HepG2 (cell line): Measurements from ENCODE around the gene IFT80. TPM values are rescaled to one million over a fixed set of nuclear protein-coding genes. Genes with fewer than 3 reads are reported as not detected.
"Not testable (repeated sequence)": the region's sequence is repeated elsewhere in the genome, so short reads cannot be mapped to it uniquely, and the experiment has no call there.

ENCODE experiments used
- ATAC-seq: fragments of 200-7000 bp; cut with Tn5 transposase; 3 replicates; pipeline ENCODE4 v1.9.1; 2020; ENCODE audit warnings: mild to moderate bottlenecking, moderate library complexity
- BruUV-seq: library from RNA; stranded (reverse); fragments of 400-500 nt; replicated peaks from 2 replicates; lab custom pipeline; 2021; lab: Mats Ljungman, UMichigan
- CTCF ChIA-PET: fragments of 300-600 bp; formaldehyde crosslinking; extraction: SDS; loops from one replicate; lab custom pipeline; 2021; ENCODE audit warnings: low total read pairs, inconsistent platforms, low intra/inter-chr PET ratio; lab: Yijun Ruan, JAX
- POLR2A ChIA-PET: fragments of 350-600 bp; sonication (Branson Sonifier 250); formaldehyde crosslinking; loops from one replicate; lab custom pipeline; 2020; ENCODE audit warnings: antibody characterized with exemption, inconsistent platforms; lab: Yijun Ruan, JAX
- DNase-seq: peaks from one replicate; pipeline ENCODE4 v3.0.0-alpha.2; 2015; ENCODE audit warnings: low spot score
- FAIRE-seq: peaks from 3 replicates; lab custom pipeline; 2011; peaks lifted over from hg19 to GRCh38; lab: Jason Lieb, UNC
- H2AFZ ChIP-seq: one replicate; pipeline ENCODE4 v1.6.1; 2011; ENCODE audit warnings: low read length, inconsistent platforms
- H3K27ac ChIP-seq: fragments of 300-600 bp; 3 replicates; pipeline ENCODE4 v1.8.0; 2011; ENCODE audit warnings: mixed run types, mild to moderate bottlenecking, mixed read lengths, low read length, inconsistent platforms; ENCODE audit not compliant: insufficient read depth; ENCODE audit errors: extremely low read length
- H3K27me3 ChIP-seq, 2 experiments: fragments of 200-600 bp in 1 of 2; 2 replicates in 1 of 2; 3 replicates in 1 of 2; pipeline versions ENCODE4 v1.6.0 to v1.8.0; 2011; ENCODE audit warnings: low read length in 2 of 2, mild to moderate bottlenecking in 2 of 2, moderate library complexity in 2 of 2, inconsistent platforms in 1 of 2; ENCODE audit not compliant: insufficient read depth in 2 of 2, control insufficient read depth in 1 of 2
- H3K36me3 ChIP-seq, 2 experiments: fragments of 200-600 bp in 1 of 2; replicated peaks in 1 of 2; 2 replicates in 1 of 2; 3 replicates in 1 of 2; pipeline versions ENCODE4 v1.5.1 to v1.8.0; 2011; ENCODE audit warnings: low read length in 2 of 2, inconsistent platforms in 1 of 2; ENCODE audit not compliant: insufficient read depth in 2 of 2, control insufficient read depth in 1 of 2
- H3K4me1 ChIP-seq: 2 replicates; pipeline ENCODE4 v1.5.1; 2012; ENCODE audit warnings: low read length, inconsistent platforms; ENCODE audit not compliant: insufficient read depth
- H3K4me2 ChIP-seq: 2 replicates; pipeline ENCODE4 v1.6.0; 2011; ENCODE audit warnings: low read depth, low read length, inconsistent platforms
- H3K4me3 ChIP-seq, 3 experiments: fragments of 200-600 bp in 1 of 3; sonication (generic), shearing (Covaris generic) in 1 of 3; replicated peaks in 1 of 3; 2 replicates each; pipeline ENCODE4 v1.5.1; 2011 to 2016; ENCODE audit warnings: low read length in 3 of 3, inconsistent platforms in 2 of 3, low read depth in 2 of 3, mild to moderate bottlenecking in 2 of 3, control low read depth in 1 of 3, mixed read lengths in 1 of 3; ENCODE audit not compliant: insufficient read depth in 1 of 3
- H3K79me2 ChIP-seq: one replicate; pipeline ENCODE4 v1.6.1; 2011; ENCODE audit warnings: low read length, inconsistent platforms; ENCODE audit not compliant: insufficient read depth
- H3K9ac ChIP-seq: 2 replicates; pipeline ENCODE4 v1.6.0; 2011; ENCODE audit warnings: mild to moderate bottlenecking, low read depth, low read length, inconsistent platforms; ENCODE audit not compliant: insufficient read depth
- H3K9me3 ChIP-seq: 2 replicates; pipeline ENCODE4 v1.5.1; 2012; ENCODE audit warnings: mild to moderate bottlenecking, low read length
- H4K20me1 ChIP-seq: 2 replicates; pipeline ENCODE4 v1.6.0; 2011; ENCODE audit warnings: inconsistent platforms, mild to moderate bottlenecking, low read length, moderate library complexity; ENCODE audit not compliant: insufficient read depth
- MAFF ChIP-seq: IDR thresholded peaks from 2 replicates; pipeline ENCODE4 v1.6.1; 2011; ENCODE audit warnings: low read depth, low read length, improper control_type of control experiment
- MAFK ChIP-seq, 2 experiments: IDR thresholded peaks in 1 of 2; conservative IDR thresholded peaks in 1 of 2; 2 replicates each; pipeline ENCODE4 v1.6.1; 2011; ENCODE audit warnings: improper control_type of control experiment in 2 of 2, low read length in 2 of 2
- ZNF329 ChIP-seq: sonication (generic); formaldehyde crosslinking; IDR thresholded peaks from 2 replicates; pipeline ENCODE4 v1.9.0; 2021; ENCODE audit warnings: low read depth, mild to moderate bottlenecking, missing genetic modification reagents
- WGBS: methylation state at CpG from one replicate; pipeline ENCODE4 v1.1.6; 2017; ENCODE audit warnings: low lambda C conversion rate; 5-methylcytosine and 5-hydroxymethylcytosine counted together
- in situ Hi-C: cut with HindIII; loops from 2 replicates; pipeline ENCODE4 v1.10.0; 2017; ENCODE audit warnings: low pct_unique_long_range_greater_than_20kb; ENCODE audit not compliant: extremely low pct_ligation_motif_present
- intact Hi-C: fragments of 100-400 bp; cut with micrococcal nuclease; formaldehyde crosslinking; loops from one replicate; pipeline ENCODE4 v1.10.0; 2022; ENCODE audit not compliant: unreplicated experiment
- polyA plus RNA-seq, 8 experiments: library from polyadenylated mRNA; depleted of rRNA in 3 of 8; stranded (reverse) in 7 of 8; unstranded in 1 of 8; fragments of >200 nt; fragmentation: Illumina TruSeq in 4 of 8; extraction: Trizol in 4 of 8; gene quantifications; 2 replicates each; pipeline versions ENCODE4 v1.2.1 to v1.2.3, GENCODE V29; 2011 to 2016; ENCODE audit warnings: low read depth in 4 of 8, missing spikeins in 1 of 8, mixed read lengths in 1 of 8; ENCODE audit not compliant: insufficient read depth in 1 of 8
- total RNA-seq, 5 experiments: library from RNA; depleted of rRNA; stranded (reverse); fragments of >200 nt; fragmentation: Illumina TruSeq; extraction: Trizol; gene quantifications; 2 replicates each; pipeline ENCODE4 v1.2.3, GENCODE V29; 2016; ENCODE audit warnings: low read depth in 1 of 5

IFT80 gene
- total and polyA plus RNA-seq, 2 of the 13 experiments (the other 11 are each of a cell fraction or from before 2014, with no cell fraction given), result 11.4 to 15.7 TPM

DNA sequence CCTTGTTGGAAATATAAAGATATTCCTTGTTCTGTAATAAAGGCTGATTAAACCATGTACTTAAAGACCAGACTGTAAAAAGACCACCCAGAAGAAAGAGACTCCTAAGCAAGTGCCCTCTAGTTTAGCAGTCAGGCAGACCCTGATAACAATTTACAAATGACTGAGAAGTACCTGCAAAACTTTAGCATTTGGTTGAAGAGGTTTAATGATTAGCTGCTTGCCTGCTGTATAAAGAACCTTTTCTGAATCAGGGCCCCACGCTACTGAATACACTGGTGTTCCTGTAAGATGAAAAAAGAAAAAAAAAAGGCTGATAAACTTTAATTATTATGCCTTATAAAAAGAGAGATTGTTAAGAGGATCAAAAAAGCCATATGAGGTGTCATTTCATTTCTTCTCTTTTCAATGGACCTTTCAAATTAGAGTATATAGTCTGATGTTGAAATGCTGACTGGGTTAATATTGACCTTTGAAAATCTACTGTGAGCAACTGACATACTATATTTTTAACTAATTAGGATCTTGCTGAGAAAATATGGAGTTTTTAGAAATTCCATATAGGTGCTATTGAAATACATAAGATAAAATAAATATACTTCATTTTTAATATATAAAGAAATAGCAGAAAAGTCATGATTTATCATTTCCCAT is 33.0 kb downstream of the IFT80 start:
- 89% methylated on average over 1 of the region's 1 CpG for WGBS
- in situ Hi-C loops, result no loop called here
- TF ChIP-seq ZNF329 (CRISPR knock-in tag) (no peak), MAFK (conservative IDR thresholded peaks at IDR 0.05 in 1 of 2, IDR thresholded peaks at IDR 0.05 in 1 of 2; ENCODE audit: low read length in 2 of 2) (peak; percentile 74 to 79), MAFF (peak; percentile 73)
- Histone ChIP-seq H4K20me1 (no peaks in the 10 kb centered on the region), H3K27me3 (no peaks in the 10 kb centered on the region), H3K4me2 (no peak overlapping the region), H3K9me3 (no peaks in the 10 kb centered on the region), H3K27ac (no peak overlapping the region), H2AFZ (no peak overlapping the region), H3K4me1 (0 out of 2 replicates have a peak, but pooled peaks cover 7% of the 10 kb centered on the region), H3K36me3 (no peaks in the 10 kb centered on the region), H3K79me2 (no peaks in the 10 kb centered on the region), H3K4me3 (no peak overlapping the region), H3K9ac (no peak overlapping the region)
- DNase-seq (no peak), FAIRE-seq (no peak), ATAC-seq (no peak)
- POLR2A ChIA-PET, result no interaction called here
- CTCF ChIA-PET, result no interaction called here
- no TSS peak for BruUV-seq
- intact Hi-C loops, result no loop called here

DNA sequence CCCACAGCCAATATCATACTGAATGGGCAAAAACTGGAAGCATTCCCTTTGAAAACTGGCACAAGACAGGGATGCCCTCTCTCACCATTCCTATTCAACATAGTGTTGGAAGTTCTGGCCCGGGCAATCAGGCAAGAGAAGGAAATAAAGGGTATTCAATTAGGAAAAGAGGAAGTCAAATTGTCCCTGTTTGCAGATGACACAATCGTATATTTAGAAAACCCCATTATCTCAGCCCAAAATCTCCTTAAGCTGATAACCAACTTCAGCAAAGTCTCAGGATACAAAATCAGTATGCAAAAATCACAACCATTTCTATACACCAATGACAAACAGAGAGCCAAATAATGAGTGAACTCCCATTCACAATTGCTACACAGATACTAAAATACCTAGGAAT is 36.1 kb downstream of the IFT80 start:
- H3K4me1 ChIP-seq, H3K27ac ChIP-seq, BruUV-seq, FAIRE-seq, H3K9me3 ChIP-seq, H3K36me3 ChIP-seq, intact Hi-C loops, H3K27me3 ChIP-seq, H4K20me1 ChIP-seq, DNase-seq, CTCF ChIA-PET, H3K79me2 ChIP-seq, H2AFZ ChIP-seq, POLR2A ChIA-PET, ATAC-seq, in situ Hi-C loops, H3K9ac ChIP-seq, H3K4me3 ChIP-seq, H3K4me2 ChIP-seq: not testable (repeated sequence)
- WGBS, result 93% methylated on average over 2 of the region's 2 CpGs
